Left renal cortex interstitium (tissue), 4 donors: ENCODE measurements around the gene MEX3A. TPM values are rescaled to one million over a fixed set of nuclear protein-coding genes. Genes with fewer than 3 reads are reported as not detected.

Source experiments
- DNase-seq, 4 donors: peaks; one replicate each; pipeline ENCODE4 v3.0.0-alpha.2; 2013; ENCODE audit warnings: low read depth in 4 of 4, low spot score in 2 of 4, missing footprints in 1 of 4
- polyA plus RNA-seq, 4 donors: library from polyadenylated mRNA; unstranded; fragments of 120-200 nt; gene quantifications; one replicate each; pipeline ENCODE4 v1.2.1, GENCODE V29; 2013; ENCODE audit not compliant: insufficient read length in 4 of 4

The MEX3A gene
- polyA plus RNA-seq, 4 donors, result 40.9 to 53.6 (median 46.9) TPM

DNA sequence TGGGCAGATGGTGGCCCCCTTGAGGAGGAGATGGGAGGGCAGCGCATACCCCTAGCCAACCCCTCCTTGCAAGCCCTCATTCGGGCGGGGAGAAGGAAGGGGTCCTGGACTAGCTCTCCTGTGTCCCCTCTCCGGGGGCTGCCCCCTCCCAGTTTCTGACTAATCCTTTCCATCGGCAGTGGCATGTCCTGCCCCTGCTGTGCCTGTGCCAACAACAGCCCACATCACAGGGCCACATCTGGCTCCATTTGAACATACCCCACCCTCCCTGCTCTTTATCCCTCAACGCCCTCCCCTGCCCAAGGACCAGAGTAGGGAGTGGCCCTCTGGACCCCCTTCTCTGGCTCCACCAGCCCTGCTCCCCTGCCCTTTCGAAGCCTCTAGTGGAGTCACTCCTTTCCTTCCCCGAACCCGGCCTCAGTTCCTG lies 21.3 kb upstream of the MEX3A start:
- DNase-seq, result no peak

GRCh38 chr1:156102633-156103511 lies 20.6 kb upstream of the MEX3A start:
- DNase-seq, result no peak

- DNase-seq, result no peak
Observed at GRCh38 chr1:156101880-156102279, 19.6 kb upstream of the MEX3A start.

- no peak for DNase-seq
Observed at GRCh38 chr1:156100205-156100995, 18.1 kb upstream of the MEX3A start.

- no peak for DNase-seq
Observed at GRCh38 chr1:156099282-156099681, 17.0 kb upstream of the MEX3A start.

DNA sequence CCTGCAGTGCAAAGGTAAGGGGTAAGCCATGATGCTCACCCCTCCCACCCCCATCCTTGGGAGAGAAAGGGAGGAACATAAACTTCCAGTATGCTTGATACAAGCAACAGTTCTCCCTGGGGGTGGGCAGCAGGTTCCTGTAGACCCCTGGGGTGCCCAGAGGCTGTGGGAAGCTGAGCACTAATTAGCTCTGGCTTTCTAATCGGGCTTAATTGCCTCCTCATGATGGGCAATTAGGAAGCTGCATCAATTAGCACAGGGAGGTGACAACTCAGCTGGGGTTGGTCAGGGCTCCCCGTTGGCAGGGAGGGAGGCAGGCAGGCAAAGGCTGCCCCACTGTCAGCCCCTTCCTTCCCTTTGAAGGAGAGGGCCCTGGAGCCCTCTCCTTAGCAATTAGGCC lies 16.5 kb upstream of the MEX3A start:
- no peak for DNase-seq

GRCh38 chr1:156097499-156098178 lies 15.4 kb upstream of the MEX3A start:
- DNase-seq, result no peak

- DNase-seq, result no peak
Observed at GRCh38 chr1:156096640-156097391, 14.6 kb upstream of the MEX3A start.

GRCh38 chr1:156095906-156096508 lies 13.7 kb upstream of the MEX3A start:
- no peak for DNase-seq

DNA sequence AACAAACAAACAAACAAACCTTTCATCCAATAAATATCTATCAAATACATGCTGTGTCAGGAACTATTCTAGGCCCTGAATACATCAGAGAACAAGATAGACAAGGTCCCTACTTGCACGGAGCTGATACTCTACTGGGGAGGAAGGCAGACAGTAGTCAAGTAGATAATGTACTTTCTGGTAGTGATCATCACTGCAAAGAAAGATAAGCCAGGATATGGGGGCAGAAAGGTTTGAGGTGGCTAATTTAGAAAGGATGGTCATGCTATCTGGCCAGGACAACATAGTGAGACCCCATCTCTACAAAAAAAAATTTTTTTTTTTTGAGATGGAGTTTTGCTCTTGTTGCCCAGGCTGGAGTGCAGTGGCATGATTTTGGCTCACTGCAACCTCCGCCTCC lies 9.3 kb upstream of the MEX3A start:
- no peak for DNase-seq

GRCh38 chr1:156090840-156091188 lies 8.5 kb upstream of the MEX3A start:
- DNase-seq, result no peak

- DNase-seq, result no peak
Observed at GRCh38 chr1:156090138-156090839, 8.0 kb upstream of the MEX3A start.

DNA sequence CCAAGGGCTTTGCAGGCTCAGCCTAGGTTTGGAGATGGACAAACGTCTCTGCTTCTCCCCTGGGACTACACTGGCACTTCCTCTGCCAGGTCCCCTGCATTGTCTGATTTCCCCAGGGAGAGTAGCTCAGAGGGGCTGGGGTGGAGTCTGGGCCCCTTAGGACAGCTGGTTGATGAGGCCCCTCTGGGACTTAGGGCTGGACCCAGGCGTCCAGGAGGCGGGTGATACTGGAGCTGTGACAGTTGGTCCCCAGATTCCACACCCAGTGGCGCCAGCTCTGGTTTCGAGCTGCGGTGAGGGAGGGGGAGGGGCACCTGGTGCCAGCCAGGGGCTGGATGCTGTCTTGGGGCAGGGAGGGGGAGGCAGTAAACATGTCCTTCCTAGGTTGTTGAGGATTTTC lies 7.4 kb upstream of the MEX3A start:
- no peak for DNase-seq

DNA sequence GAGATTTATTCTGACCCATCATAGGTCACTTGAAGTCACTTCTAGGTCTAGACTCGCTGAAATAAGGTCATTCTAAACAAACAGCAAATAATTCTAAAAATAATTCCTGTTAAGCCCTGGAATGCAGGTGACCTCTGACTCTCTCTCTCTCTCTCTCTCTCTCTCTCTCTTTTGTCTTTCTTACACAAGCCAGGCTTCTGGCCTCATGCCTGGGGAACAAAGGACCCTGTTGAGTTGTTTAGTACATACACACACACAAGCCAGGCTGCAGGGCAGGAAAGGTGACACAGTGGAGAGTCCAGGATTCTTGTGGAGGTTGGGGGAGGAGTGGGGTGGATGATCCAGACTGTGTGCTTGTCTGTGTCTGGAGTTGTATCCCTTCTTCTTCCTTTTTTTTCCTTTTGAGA lies 4.0 kb upstream of the MEX3A start:
- DNase-seq, result no peak

- no peak for DNase-seq
Observed at GRCh38 chr1:156083800-156084790, 1.8 kb upstream of the MEX3A start.

DNA sequence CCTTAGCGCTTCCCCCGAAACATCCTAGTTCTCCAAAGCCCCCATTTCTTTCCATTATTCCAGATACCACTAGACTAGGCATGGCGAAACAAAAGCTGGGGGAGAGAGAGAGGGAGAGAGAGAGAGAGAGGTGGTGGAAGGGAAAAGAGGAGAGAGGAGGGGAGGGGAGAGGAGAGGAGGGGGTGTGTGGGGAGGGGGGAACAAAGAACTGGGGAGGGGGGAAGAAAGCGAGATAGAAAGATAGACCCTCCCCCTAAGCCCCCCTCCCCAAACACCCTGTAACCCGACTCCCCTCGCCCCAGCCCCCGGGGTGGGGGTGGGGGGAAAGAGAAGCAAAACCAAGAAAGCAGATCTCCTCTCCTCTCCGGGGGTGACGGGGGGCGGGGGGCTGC lies 352 bp downstream of the MEX3A start:
- DNase-seq, result no peak

- no peak for DNase-seq
Observed at GRCh38 chr1:156081180-156081916, 917 bp downstream of the MEX3A start.

- no peak for DNase-seq
Observed at GRCh38 chr1:156080863-156081179, 1.4 kb downstream of the MEX3A start.
